OCI-LY7 (cell line): ENCODE measurements around the gene SLC25A47. TPM values are rescaled to one million over a fixed set of nuclear protein-coding genes. Genes with fewer than 3 reads are reported as not detected.

Experiments used
- BruUV-seq: library from RNA; stranded (reverse); fragments of 400-500 nt; replicated peaks from 2 replicates; lab custom pipeline; 2021; lab: Mats Ljungman, UMichigan
- CTCF ChIA-PET: fragments of 300-600 bp; sonication (Branson Sonifier 250); formaldehyde crosslinking; loops from one replicate; lab custom pipeline; 2022; ENCODE audit warnings: antibody characterized with exemption; ENCODE audit not compliant: unreplicated experiment; lab: Charles Lee
- POLR2A ChIA-PET: fragments of 300-600 bp; sonication (Branson Sonifier 250); formaldehyde crosslinking; loops from one replicate; lab custom pipeline; 2022; ENCODE audit warnings: antibody characterized with exemption; lab: Charles Lee
- DNase-seq: peaks from one replicate; pipeline ENCODE4 v3.0.0-alpha.2; 2015; ENCODE audit warnings: low spot score
- H2AFZ ChIP-seq: fragments of 200-600 bp; sonication (generic), shearing (Covaris generic); 2 replicates; pipeline ENCODE4 v1.6.1; 2014; ENCODE audit warnings: mild to moderate bottlenecking, antibody characterized with exemption, low read length, moderate library complexity
- H3K27ac ChIP-seq: fragments of 200-600 bp; sonication (generic); 2 replicates; pipeline ENCODE4 v1.5.1; 2014; ENCODE audit warnings: mixed run types, low read depth, mild to moderate bottlenecking, moderate library complexity, low read length, inconsistent platforms; ENCODE audit not compliant: poor library complexity, severe bottlenecking
- H3K36me3 ChIP-seq: fragments of 200-600 bp; sonication (generic); 2 replicates; pipeline ENCODE4 v1.6.1; 2014; ENCODE audit warnings: mild to moderate bottlenecking, antibody characterized with exemption, low read length, moderate library complexity, mixed read lengths; ENCODE audit not compliant: insufficient read depth
- H3K4me1 ChIP-seq: fragments of 200-600 bp; sonication (generic); 2 replicates; pipeline ENCODE4 v1.5.1; 2014; ENCODE audit warnings: mild to moderate bottlenecking, low read length; ENCODE audit not compliant: insufficient read depth, poor library complexity, severe bottlenecking
- H3K4me2 ChIP-seq: fragments of 200-600 bp; sonication (generic); 2 replicates; pipeline ENCODE4 v1.6.1; 2014; ENCODE audit warnings: mild to moderate bottlenecking, low read length
- H3K4me3 ChIP-seq: fragments of 200-600 bp; sonication (generic); 2 replicates; pipeline ENCODE4 v1.5.1; 2014; ENCODE audit warnings: mild to moderate bottlenecking, low read depth, low read length; ENCODE audit not compliant: poor library complexity, severe bottlenecking
- H3K79me2 ChIP-seq: fragments of 200-600 bp; sonication (generic); 2 replicates; pipeline ENCODE4 v1.6.1; 2016; ENCODE audit warnings: low read depth, mild to moderate bottlenecking, low read length, moderate library complexity, mixed read lengths; ENCODE audit not compliant: insufficient read depth
- H3K9me2 ChIP-seq: fragments of 200-600 bp; sonication (generic); 2 replicates; pipeline ENCODE4 v1.6.1; 2016; ENCODE audit warnings: mild to moderate bottlenecking, low read length, mixed read lengths; ENCODE audit not compliant: insufficient read depth
- H3K9me3 ChIP-seq: fragments of 200-600 bp; sonication (generic); 2 replicates; pipeline ENCODE4 v1.6.1; 2014; ENCODE audit warnings: mild to moderate bottlenecking, mixed run types, low read length, mixed read lengths
- H4K20me1 ChIP-seq: fragments of 200-600 bp; sonication (generic); 2 replicates; pipeline ENCODE4 v1.6.1; 2014; ENCODE audit warnings: mild to moderate bottlenecking, antibody characterized with exemption, low read length, moderate library complexity, mixed read lengths; ENCODE audit not compliant: insufficient read depth
- EZH2phosphoT487 ChIP-seq: fragments of 200-600 bp; sonication (generic); IDR thresholded peaks from 2 replicates; pipeline ENCODE4 v1.6.1; 2018; ENCODE audit warnings: low read depth, borderline replicate concordance, mild to moderate bottlenecking, mixed run types, antibody characterized with exemption, low read length, moderate library complexity, mixed read lengths
- intact Hi-C: fragments of 100-400 bp; cut with micrococcal nuclease; formaldehyde crosslinking; loops from one replicate; pipeline ENCODE4 v1.10.0; 2022; ENCODE audit not compliant: unreplicated experiment
- total RNA-seq, 2 experiments: library from RNA; depleted of rRNA in 1 of 2; stranded (reverse); fragments of >200 nt in 1 of 2; shearing (Covaris generic) in 1 of 2; gene quantifications; 2 replicates each; pipeline ENCODE4 v1.2.3, GENCODE V29; 2014 to 2022
- TF ChIP-seq, protein P1 (sequence below): fragments of 200-600 bp; sonication (generic); conservative IDR thresholded peaks from 2 replicates; pipeline ENCODE4 v1.5.1; 2014; ENCODE audit warnings: mild to moderate bottlenecking, antibody characterized with exemption, low read length, moderate library complexity, mixed read lengths

The SLC25A47 gene
- total RNA-seq, 2 experiments from 2014 or later = 0.44 TPM; not detected in 1

GRCh38 chr14:100374876-100375265 is 51.7 kb downstream of the SLC25A47 start:
- intact Hi-C loops = loop anchor here (10.0 kb wide), 1 partner anchor 400 kb away; no protein-coding TSS in a partner anchor
- peaks cover 11% of the 10 kb centered on the region; the same call in 1 of the 2 replicates for H3K79me2 ChIP-seq
- TF ChIP-seq, protein P1, sequence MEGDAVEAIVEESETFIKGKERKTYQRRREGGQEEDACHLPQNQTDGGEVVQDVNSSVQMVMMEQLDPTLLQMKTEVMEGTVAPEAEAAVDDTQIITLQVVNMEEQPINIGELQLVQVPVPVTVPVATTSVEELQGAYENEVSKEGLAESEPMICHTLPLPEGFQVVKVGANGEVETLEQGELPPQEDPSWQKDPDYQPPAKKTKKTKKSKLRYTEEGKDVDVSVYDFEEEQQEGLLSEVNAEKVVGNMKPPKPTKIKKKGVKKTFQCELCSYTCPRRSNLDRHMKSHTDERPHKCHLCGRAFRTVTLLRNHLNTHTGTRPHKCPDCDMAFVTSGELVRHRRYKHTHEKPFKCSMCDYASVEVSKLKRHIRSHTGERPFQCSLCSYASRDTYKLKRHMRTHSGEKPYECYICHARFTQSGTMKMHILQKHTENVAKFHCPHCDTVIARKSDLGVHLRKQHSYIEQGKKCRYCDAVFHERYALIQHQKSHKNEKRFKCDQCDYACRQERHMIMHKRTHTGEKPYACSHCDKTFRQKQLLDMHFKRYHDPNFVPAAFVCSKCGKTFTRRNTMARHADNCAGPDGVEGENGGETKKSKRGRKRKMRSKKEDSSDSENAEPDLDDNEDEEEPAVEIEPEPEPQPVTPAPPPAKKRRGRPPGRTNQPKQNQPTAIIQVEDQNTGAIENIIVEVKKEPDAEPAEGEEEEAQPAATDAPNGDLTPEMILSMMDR = no peak
- TF ChIP-seq EZH2phosphoT487 = no peak
- CTCF ChIA-PET = interaction anchor here (0.5 kb wide), 1 partner anchor 16 kb away, joined by 3 read pairs; no protein-coding TSS in a partner anchor
- H3K27ac ChIP-seq = peak overlapping the region; percentile 32
- no peaks in the 10 kb centered on the region for H3K9me2 ChIP-seq
- H3K36me3 ChIP-seq = no peaks in the 10 kb centered on the region
- H2AFZ ChIP-seq = peak overlapping the region; percentile 75; the same call in 1 of the 2 replicates
- peak overlapping the region; percentile 96 for H3K4me2 ChIP-seq
- peaks cover 30% of the 10 kb centered on the region for H3K4me1 ChIP-seq
- no peak for DNase-seq
- BruUV-seq = TSS peak; percentile 58
- no peaks in the 10 kb centered on the region for H3K9me3 ChIP-seq
- POLR2A ChIA-PET = interaction anchor here (0.6 to 1.2 kb wide), 5 partner anchors 10 to 217 kb away, joined by 3 to 5 read pairs (median 4); no protein-coding TSS in a partner anchor
- H3K4me3 ChIP-seq = peak overlapping the region; percentile 91
- no peaks in the 10 kb centered on the region for H4K20me1 ChIP-seq

DNA sequence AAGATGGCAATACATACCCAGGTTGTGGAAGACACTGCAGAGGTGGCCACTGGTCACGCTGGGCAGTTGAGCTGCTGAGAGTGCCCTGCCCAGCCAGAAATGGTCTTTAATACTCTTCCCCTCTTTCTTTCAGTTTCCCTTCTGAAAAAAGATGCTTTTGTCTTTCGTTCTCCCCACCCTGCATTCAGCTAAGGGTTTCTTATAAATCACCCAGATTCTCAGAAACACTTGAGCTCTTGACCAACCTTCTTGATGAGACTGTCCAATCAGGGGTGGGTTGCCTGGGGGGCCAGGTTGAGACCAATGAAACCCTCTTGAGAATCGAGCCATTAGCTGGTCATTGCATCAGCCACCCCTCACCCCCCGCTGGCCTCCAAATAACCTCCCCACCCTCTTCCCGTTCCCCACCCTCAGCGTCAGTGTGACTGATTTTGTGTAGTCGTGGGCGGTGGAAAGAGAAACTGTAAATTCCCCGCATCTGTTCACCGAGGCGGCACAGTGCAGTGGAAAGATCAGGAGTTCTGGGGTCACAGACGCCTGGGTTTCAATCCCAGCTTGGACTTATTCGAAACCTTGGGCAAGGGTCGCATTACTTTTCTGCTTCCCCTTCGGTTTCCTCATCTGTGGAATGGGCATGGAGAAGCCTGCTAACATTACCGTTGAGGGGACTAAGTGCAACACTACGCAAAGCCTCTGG is 52.3 kb downstream of the SLC25A47 start:
- Histone ChIP-seq H2AFZ (peak overlapping the region; percentile 75), H3K4me2 (peak overlapping the region; percentile 96), H3K36me3 (no peaks in the 10 kb centered on the region), H3K4me3 (peak overlapping the region; percentile 91), H3K9me3 (no peaks in the 10 kb centered on the region), H3K4me1 (peaks cover 30% of the 10 kb centered on the region), H3K79me2 (peaks cover 11% of the 10 kb centered on the region; the same call in 1 of the 2 replicates), H4K20me1 (no peaks in the 10 kb centered on the region), H3K9me2 (no peaks in the 10 kb centered on the region), H3K27ac (peak overlapping the region; percentile 32)
- intact Hi-C loops = loop anchor here (10.0 kb wide), 1 partner anchor 401 kb away; no protein-coding TSS in a partner anchor
- ChIA-PET POLR2A (interaction anchor here (0.9 to 1.2 kb wide), 4 partner anchors 10 to 218 kb away, joined by 3 to 5 read pairs (median 4); no protein-coding TSS in a partner anchor), CTCF (no interaction called here)
- no TSS peak for BruUV-seq
- TF ChIP-seq EZH2phosphoT487 = no peak
- TF ChIP-seq, protein P1 = no peak
- DNase-seq = peak; percentile 63
